Mesenchymal stem cell (in vitro differentiated cells and primary cell): ENCODE data around the gene SCP2D1.
A peak's percentile ranks its signal among the peaks of the same experiment; 100 is the strongest.

Experiments
- DNase-seq: peaks from one replicate; pipeline ENCODE4 v3.0.0-alpha.2; 2013
- H2AFZ ChIP-seq: one replicate; pipeline ENCODE4 v1.6.1; 2013; ENCODE audit warnings: low read depth, mild to moderate bottlenecking, control low read depth, inconsistent platforms, low read length, moderate library complexity
- H2AK5ac ChIP-seq: 2 replicates; pipeline ENCODE4 v1.6.1; 2013; ENCODE audit warnings: low read length, moderate library complexity, mild to moderate bottlenecking, inconsistent platforms; ENCODE audit not compliant: severe bottlenecking
- H2BK120ac ChIP-seq: one replicate; pipeline ENCODE4 v1.6.1; 2013; ENCODE audit warnings: low read depth, mild to moderate bottlenecking, inconsistent platforms, low read length, moderate library complexity
- H2BK12ac ChIP-seq, 2 experiments: one replicate each; pipeline ENCODE4 v1.6.1; 2013; ENCODE audit warnings: inconsistent platforms in 2 of 2, low read length in 2 of 2, mild to moderate bottlenecking in 2 of 2, moderate library complexity in 2 of 2, control low read depth in 1 of 2
- H2BK15ac ChIP-seq: one replicate; pipeline ENCODE4 v1.6.1; 2013; ENCODE audit warnings: mild to moderate bottlenecking, low read depth, inconsistent platforms; ENCODE audit not compliant: poor library complexity, severe bottlenecking
- H2BK5ac ChIP-seq: 2 replicates; pipeline ENCODE4 v1.6.1; 2013; ENCODE audit warnings: low read depth, mild to moderate bottlenecking, low read length, control low read depth, inconsistent platforms; ENCODE audit not compliant: poor library complexity, severe bottlenecking
- H3K14ac ChIP-seq, 2 experiments: one replicate each; pipeline ENCODE4 v1.6.1; 2013; ENCODE audit warnings: inconsistent platforms in 2 of 2, low read length in 2 of 2, control low read depth in 1 of 2, mild to moderate bottlenecking in 1 of 2, moderate library complexity in 1 of 2
- H3K18ac ChIP-seq, 2 experiments: one replicate each; pipeline ENCODE4 v1.6.1; 2013; ENCODE audit warnings: inconsistent platforms in 2 of 2, low read length in 2 of 2, control low read depth in 1 of 2, low read depth in 1 of 2, mild to moderate bottlenecking in 1 of 2
- H3K23ac ChIP-seq, 2 experiments: one replicate each; pipeline ENCODE4 v1.6.1; 2013; ENCODE audit warnings: inconsistent platforms in 2 of 2, low read length in 2 of 2, mild to moderate bottlenecking in 2 of 2, moderate library complexity in 2 of 2, control low read depth in 1 of 2
- H3K27ac ChIP-seq: 2 replicates; pipeline ENCODE4 v1.5.1; 2013; ENCODE audit warnings: mild to moderate bottlenecking, moderate library complexity, low read length, control low read depth, inconsistent platforms; ENCODE audit not compliant: poor library complexity, severe bottlenecking
- H3K27me3 ChIP-seq, 2 experiments: 2 replicates each; pipeline versions ENCODE4 v1.6.1 to v1.7.0; 2013; ENCODE audit warnings: low read length in 2 of 2, mild to moderate bottlenecking in 2 of 2, moderate library complexity in 2 of 2, control low read depth in 1 of 2, inconsistent platforms in 1 of 2; ENCODE audit not compliant: control insufficient read depth in 1 of 2, insufficient read depth in 1 of 2
- H3K36me3 ChIP-seq, 2 experiments: 2 replicates each; pipeline versions ENCODE4 v1.6.1 to v1.7.0; 2013; ENCODE audit warnings: low read length in 2 of 2, control low read depth in 1 of 2, inconsistent platforms in 1 of 2, low read depth in 1 of 2, mild to moderate bottlenecking in 1 of 2; ENCODE audit not compliant: insufficient read depth in 2 of 2, control insufficient read depth in 1 of 2
- H3K4ac ChIP-seq, 2 experiments: one replicate each; pipeline ENCODE4 v1.6.1; 2013; ENCODE audit warnings: inconsistent platforms in 2 of 2, low read length in 2 of 2, mild to moderate bottlenecking in 2 of 2, moderate library complexity in 2 of 2, control low read depth in 1 of 2, low read depth in 1 of 2
- H3K4me1 ChIP-seq: 2 replicates; pipeline ENCODE4 v1.6.1; 2013; ENCODE audit warnings: low read depth, low read length, control low read depth; ENCODE audit not compliant: control insufficient read depth, insufficient read depth
- H3K4me2 ChIP-seq: 2 replicates; pipeline ENCODE4 v1.6.1; 2013; ENCODE audit warnings: low read length, mild to moderate bottlenecking, inconsistent platforms; ENCODE audit not compliant: poor library complexity, severe bottlenecking
- H3K4me3 ChIP-seq, 2 experiments: 2 replicates each; pipeline versions ENCODE4 v1.5.1 to v1.7.0; 2013; ENCODE audit warnings: low read length in 2 of 2, mild to moderate bottlenecking in 2 of 2, control low read depth in 1 of 2, low read depth in 1 of 2; ENCODE audit not compliant: insufficient read depth in 1 of 2
- H3K79me1 ChIP-seq: replicated peaks from 2 replicates; pipeline ENCODE4 v1.6.1; 2013; ENCODE audit warnings: mild to moderate bottlenecking, control low read depth, low read length, inconsistent platforms; ENCODE audit not compliant: poor library complexity, severe bottlenecking
- H3K9ac ChIP-seq: 2 replicates; pipeline ENCODE4 v1.7.0; 2013; ENCODE audit warnings: mild to moderate bottlenecking, low read length, moderate library complexity
- H3K9me3 ChIP-seq: 2 replicates; pipeline ENCODE4 v1.7.0; 2013; ENCODE audit warnings: mild to moderate bottlenecking, low read length; ENCODE audit not compliant: control insufficient read depth
- H4K8ac ChIP-seq: one replicate; pipeline ENCODE4 v1.6.1; 2013; ENCODE audit warnings: inconsistent platforms, mild to moderate bottlenecking, low read length, moderate library complexity
- H4K91ac ChIP-seq: one replicate; pipeline ENCODE4 v1.6.1; 2013; ENCODE audit warnings: mild to moderate bottlenecking, low read length, inconsistent platforms
- WGBS: methylation state at CpG from one replicate; pipeline ENCODE4 v1.1.7; 2013; ENCODE audit warnings: mixed read lengths; 5-methylcytosine and 5-hydroxymethylcytosine counted together

The SCP2D1 gene

DNA sequence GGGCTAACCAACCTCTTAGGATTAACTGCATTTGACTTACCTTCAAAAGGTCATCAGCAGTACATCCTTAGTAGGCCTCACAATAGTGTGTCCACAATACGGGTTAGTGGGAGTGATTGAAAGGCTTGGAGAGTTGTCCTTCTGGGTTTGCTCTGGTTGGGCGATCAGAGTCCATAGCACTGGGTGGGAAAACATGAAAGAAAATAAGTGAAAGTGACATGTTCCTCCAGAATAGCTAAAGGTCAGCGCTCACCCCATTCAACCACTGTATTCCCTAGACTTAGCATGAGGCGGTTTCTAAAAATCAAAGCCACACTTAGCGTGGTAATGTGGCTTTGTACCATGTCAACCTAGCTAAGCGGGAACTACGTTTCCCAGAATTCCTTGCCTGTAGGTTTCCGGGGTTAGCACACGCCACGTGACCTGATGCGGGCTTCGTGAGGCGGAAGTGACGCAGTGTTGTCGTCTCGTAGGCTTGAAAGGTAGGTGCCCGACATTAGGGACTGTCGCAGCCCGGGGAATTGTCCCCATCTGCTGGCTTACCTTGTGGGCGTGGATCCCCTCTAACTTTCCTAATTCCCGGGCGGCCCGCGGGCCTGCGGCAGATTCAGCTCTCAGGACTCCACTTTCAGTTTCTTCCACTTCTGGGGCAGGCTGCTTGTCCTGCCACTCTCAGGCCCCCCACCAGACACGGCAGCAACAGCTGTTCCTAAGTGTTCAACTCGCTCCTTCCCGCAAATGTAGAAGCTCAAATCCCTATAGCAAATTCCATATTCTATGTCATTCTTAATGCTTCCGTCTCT, 19.8 kb upstream of the SCP2D1 start:
- H3K79me1 ChIP-seq: no peaks in the 10 kb centered on the region
- peak overlapping the region; percentile 62 for H2BK120ac ChIP-seq
- H3K23ac ChIP-seq: no peak overlapping the region
- H3K9ac ChIP-seq: peak overlapping the region; percentile 94
- no peak overlapping the region for H2BK12ac ChIP-seq
- peak overlapping the region; percentile 61 to 97 for H3K18ac ChIP-seq
- H3K27ac ChIP-seq: no peak overlapping the region
- H2BK15ac ChIP-seq: no peak overlapping the region
- peak overlapping the region; percentile 92 for H2AFZ ChIP-seq
- H3K27me3 ChIP-seq: peaks cover 6 to 11% of the 10 kb centered on the region in 2 experiments
- H3K14ac ChIP-seq: no peak overlapping the region
- H3K36me3 ChIP-seq: no peaks in the 10 kb centered on the region
- no peaks in the 10 kb centered on the region for H3K4me1 ChIP-seq
- H3K4me2 ChIP-seq: peak overlapping the region; percentile 61
- H3K9me3 ChIP-seq: peaks cover 8% of the 10 kb centered on the region
- peak; percentile 92 for DNase-seq
- peak overlapping the region; percentile 68 to 89 for H3K4me3 ChIP-seq
- H3K4ac ChIP-seq: peak overlapping the region; percentile 41 to 47
- H4K8ac ChIP-seq: peak overlapping the region; percentile 97
- WGBS: 8% methylated on average over 29 of the region's 29 CpGs
- H2BK5ac ChIP-seq: no peak overlapping the region
- peak overlapping the region; percentile 81 for H4K91ac ChIP-seq
- H2AK5ac ChIP-seq: no peak overlapping the region

DNA sequence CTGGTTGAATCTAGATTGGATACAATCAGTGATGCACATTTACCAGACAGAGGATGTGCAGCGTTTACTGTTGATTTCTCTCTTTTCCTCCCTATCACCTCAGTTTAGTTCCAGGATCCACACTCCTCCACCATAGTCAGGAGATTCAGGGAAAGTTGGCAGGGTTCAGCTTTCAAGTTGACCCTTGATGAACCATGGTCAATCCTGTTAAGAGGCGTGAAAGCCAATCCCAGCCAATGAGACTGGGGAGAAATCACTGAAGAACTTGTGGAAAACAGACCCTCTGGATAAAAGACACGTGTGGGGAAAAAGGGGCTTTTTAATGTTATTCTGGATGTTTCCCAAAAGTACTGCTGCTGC, 19.2 kb upstream of the SCP2D1 start:
- no peak overlapping the region for H2BK120ac ChIP-seq
- no peak overlapping the region for H2BK12ac ChIP-seq
- no peak overlapping the region for H4K91ac ChIP-seq
- no peak overlapping the region for H3K23ac ChIP-seq
- no peak overlapping the region for H3K18ac ChIP-seq
- 71% methylated on average over 3 of the region's 3 CpGs for WGBS
- H3K79me1 ChIP-seq: no peaks in the 10 kb centered on the region
- H2AFZ ChIP-seq: peak overlapping the region; percentile 92
- no peak overlapping the region for H3K14ac ChIP-seq
- peaks cover 8% of the 10 kb centered on the region for H3K9me3 ChIP-seq
- DNase-seq: no peak
- H4K8ac ChIP-seq: peak overlapping the region; percentile 70
- no peak overlapping the region for H3K4ac ChIP-seq
- no peak overlapping the region for H2AK5ac ChIP-seq
- H3K27me3 ChIP-seq: peaks cover 5 to 10% of the 10 kb centered on the region in 2 experiments
- peak overlapping the region; percentile 61 for H3K4me2 ChIP-seq
- H3K4me1 ChIP-seq: no peaks in the 10 kb centered on the region
- H2BK15ac ChIP-seq: no peak overlapping the region
- peak overlapping the region in 1 of 2 experiments; percentile 89 for H3K4me3 ChIP-seq
- H3K9ac ChIP-seq: peak overlapping the region; percentile 94
- no peaks in the 10 kb centered on the region for H3K36me3 ChIP-seq
- no peak overlapping the region for H2BK5ac ChIP-seq
- no peak overlapping the region for H3K27ac ChIP-seq

DNA sequence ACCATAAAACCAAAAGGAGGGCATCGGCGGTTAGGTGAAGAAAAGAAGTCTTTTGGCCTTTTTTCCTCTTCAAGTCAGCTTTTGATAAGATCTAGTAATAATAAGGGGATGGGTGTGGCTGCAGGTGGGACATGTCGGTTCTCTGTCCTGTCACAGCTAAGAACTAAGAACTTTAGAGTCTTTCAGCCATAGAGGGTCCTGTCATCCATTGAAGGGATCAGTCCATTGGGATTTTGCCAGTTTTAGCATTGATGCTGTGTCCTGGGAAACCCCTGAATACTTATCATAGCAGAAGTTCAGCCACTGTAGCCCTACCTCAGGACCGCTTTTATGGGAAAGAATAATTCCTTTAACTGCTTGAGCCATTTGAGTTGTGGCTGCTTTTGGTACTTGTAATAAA, 18.2 kb upstream of the SCP2D1 start:
- Histone ChIP-seq H3K23ac (no peak overlapping the region), H3K79me1 (no peaks in the 10 kb centered on the region), H3K27ac (no peak overlapping the region), H3K27me3 (peaks cover 3 to 7% of the 10 kb centered on the region in 2 experiments), H3K9ac (no peak overlapping the region), H2BK120ac (no peak overlapping the region), H2BK15ac (no peak overlapping the region), H4K91ac (no peak overlapping the region), H3K9me3 (peaks cover 8% of the 10 kb centered on the region), H3K4ac (no peak overlapping the region), H3K18ac (no peak overlapping the region), H3K36me3 (no peaks in the 10 kb centered on the region), H4K8ac (no peak overlapping the region), H2AK5ac (no peak overlapping the region), H3K4me3 (no peak overlapping the region), H2BK12ac (no peak overlapping the region), H3K4me1 (no peaks in the 10 kb centered on the region), H2BK5ac (no peak overlapping the region), H2AFZ (no peak overlapping the region), H3K14ac (no peak overlapping the region), H3K4me2 (no peak overlapping the region)
- no peak for DNase-seq
- WGBS: 97% methylated on average over 3 of the region's 4 CpGs

DNA sequence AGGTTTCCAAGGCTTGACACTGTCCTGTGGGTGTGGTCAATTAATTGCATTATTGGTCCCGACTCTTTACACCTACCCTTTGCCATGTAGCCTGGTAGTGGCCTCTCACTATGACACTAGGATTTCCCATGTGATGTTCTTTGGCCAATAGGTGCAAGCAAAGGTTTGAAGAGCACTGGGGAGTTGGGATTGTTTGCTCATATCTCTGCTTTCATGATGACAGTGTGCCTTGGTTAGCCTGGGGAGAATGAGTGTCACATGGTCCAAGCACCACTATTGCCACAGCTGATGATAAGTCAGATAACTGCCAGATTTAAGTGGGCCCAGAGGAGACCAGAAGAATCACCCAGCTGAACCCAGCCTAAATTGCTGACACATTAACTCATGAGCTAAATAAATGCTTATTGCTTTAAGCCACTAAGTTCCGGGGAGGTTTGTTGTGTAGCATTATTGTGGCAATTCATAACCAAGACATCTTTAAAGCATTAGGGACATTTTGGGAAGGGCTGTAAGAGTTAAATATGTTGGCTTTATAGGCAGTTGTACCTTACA, 17.2 kb upstream of the SCP2D1 start:
- H3K9ac ChIP-seq: no peak overlapping the region
- no peak overlapping the region for H2BK15ac ChIP-seq
- H2AFZ ChIP-seq: no peak overlapping the region
- WGBS: 100% methylated on average over 1 of the region's 2 CpGs
- no peaks in the 10 kb centered on the region for H3K4me1 ChIP-seq
- H2BK5ac ChIP-seq: no peak overlapping the region
- H3K27me3 ChIP-seq: no peaks in the 10 kb centered on the region
- H2BK12ac ChIP-seq: no peak overlapping the region
- no peak overlapping the region for H3K4me3 ChIP-seq
- no peak overlapping the region for H3K18ac ChIP-seq
- no peaks in the 10 kb centered on the region for H3K79me1 ChIP-seq
- H3K36me3 ChIP-seq: no peaks in the 10 kb centered on the region
- DNase-seq: no peak
- H3K14ac ChIP-seq: no peak overlapping the region
- H2BK120ac ChIP-seq: no peak overlapping the region
- H3K23ac ChIP-seq: no peak overlapping the region
- no peak overlapping the region for H4K8ac ChIP-seq
- no peak overlapping the region for H2AK5ac ChIP-seq
- H3K27ac ChIP-seq: no peak overlapping the region
- no peak overlapping the region for H3K4me2 ChIP-seq
- H3K9me3 ChIP-seq: peaks cover 8% of the 10 kb centered on the region
- H3K4ac ChIP-seq: no peak overlapping the region
- no peak overlapping the region for H4K91ac ChIP-seq
